Nephron (organoid): Measurements from ENCODE around the gene FBXO31.

Experiments
- H3K27ac Mint-ChIP-seq, 3 experiments: 2 replicates each; pipeline ENCODE4 v1.8.0; 2020; ENCODE audit warnings: mixed read lengths in 3 of 3, mild to moderate bottlenecking in 2 of 3, moderate library complexity in 1 of 3
- H3K27me3 Mint-ChIP-seq: 2 replicates; pipeline ENCODE4 v1.8.0; 2021; ENCODE audit warnings: low read depth, mild to moderate bottlenecking, moderate library complexity, mixed read lengths
- H3K36me3 Mint-ChIP-seq: 2 replicates; pipeline ENCODE4 v1.8.0; 2020; ENCODE audit warnings: low read depth, mixed read lengths
- H3K4me1 Mint-ChIP-seq: 2 replicates; pipeline ENCODE4 v1.8.0; 2020; ENCODE audit warnings: mixed read lengths
- H3K4me3 Mint-ChIP-seq, 3 experiments: 2 replicates each; pipeline ENCODE4 v1.8.0; 2020; ENCODE audit warnings: mild to moderate bottlenecking in 3 of 3, mixed read lengths in 3 of 3, moderate library complexity in 2 of 3
- H3K9me3 Mint-ChIP-seq: 2 replicates; pipeline ENCODE4 v1.8.0; 2020; ENCODE audit warnings: mixed read lengths
- CTCF ChIP-seq, 3 experiments: fragments of 200-600 bp; sonication (generic); IDR thresholded peaks; one replicate each; pipeline ENCODE4 v1.5.0; 2021; ENCODE audit warnings: antibody characterized with exemption in 3 of 3; ENCODE audit not compliant: unreplicated experiment in 3 of 3

FBXO31 gene

GRCh38 chr16:87409781-87410180, 26.2 kb upstream of the FBXO31 start:
- Mint-ChIP-seq H3K27ac (no peak overlapping the region), H3K27me3 (no peaks in the 10 kb centered on the region), H3K36me3 (peaks cover 62% of the 10 kb centered on the region), H3K4me3 (no peak overlapping the region), H3K4me1 (no peaks in the 10 kb centered on the region), H3K9me3 (no peaks in the 10 kb centered on the region)
- TF ChIP-seq CTCF (IDR thresholded peaks at IDR 0.05; ENCODE audit: unreplicated experiment in 3 of 3) = no peak

- H3K9me3 Mint-ChIP-seq = no peaks in the 10 kb centered on the region
- peak overlapping the region in 1 of 3 experiments; percentile 63 for H3K27ac Mint-ChIP-seq
- peaks cover 66% of the 10 kb centered on the region for H3K36me3 Mint-ChIP-seq
- H3K4me3 Mint-ChIP-seq = no peak overlapping the region
- H3K4me1 Mint-ChIP-seq = no peaks in the 10 kb centered on the region
- TF ChIP-seq CTCF (IDR thresholded peaks at IDR 0.05; ENCODE audit: unreplicated experiment in 3 of 3) = no peak
- no peaks in the 10 kb centered on the region for H3K27me3 Mint-ChIP-seq
Observed at GRCh38 chr16:87409153-87409552, 25.6 kb upstream of the FBXO31 start.

GRCh38 chr16:87407511-87408112, 24.0 kb upstream of the FBXO31 start:
- no peak overlapping the region for H3K27ac Mint-ChIP-seq
- H3K27me3 Mint-ChIP-seq = no peaks in the 10 kb centered on the region
- H3K9me3 Mint-ChIP-seq = no peaks in the 10 kb centered on the region
- H3K36me3 Mint-ChIP-seq = peaks cover 70% of the 10 kb centered on the region
- TF ChIP-seq CTCF (IDR thresholded peaks at IDR 0.05; ENCODE audit: unreplicated experiment in 3 of 3) = no peak
- no peak overlapping the region for H3K4me3 Mint-ChIP-seq
- no peaks in the 10 kb centered on the region for H3K4me1 Mint-ChIP-seq

- Mint-ChIP-seq H3K9me3 (no peaks in the 10 kb centered on the region), H3K4me1 (no peaks in the 10 kb centered on the region), H3K27me3 (no peaks in the 10 kb centered on the region), H3K4me3 (no peak overlapping the region), H3K36me3 (peaks cover 68% of the 10 kb centered on the region), H3K27ac (no peak overlapping the region)
- no peak for TF ChIP-seq CTCF (IDR thresholded peaks at IDR 0.05; ENCODE audit: unreplicated experiment in 3 of 3)
Observed at GRCh38 chr16:87406495-87407088, 23.0 kb upstream of the FBXO31 start.

GRCh38 chr16:87404764-87405625, 21.4 kb upstream of the FBXO31 start:
- no peak for TF ChIP-seq CTCF (IDR thresholded peaks at IDR 0.05; ENCODE audit: unreplicated experiment in 3 of 3)
- peaks cover 66% of the 10 kb centered on the region for H3K36me3 Mint-ChIP-seq
- H3K27ac Mint-ChIP-seq = no peak overlapping the region
- no peaks in the 10 kb centered on the region for H3K9me3 Mint-ChIP-seq
- H3K4me3 Mint-ChIP-seq = no peak overlapping the region
- H3K4me1 Mint-ChIP-seq = no peaks in the 10 kb centered on the region
- no peaks in the 10 kb centered on the region for H3K27me3 Mint-ChIP-seq
